A549 (cell line): ENCODE results near the gene SOX10. TPM values are rescaled to one million over a fixed set of nuclear protein-coding genes. Genes with fewer than 3 reads are reported as not detected.

Experiments used
- ATAC-seq, 2 experiments: fragments of 200-7000 bp in 1 of 2; fragments of >200 bp in 1 of 2; cut with Nextera tagmentation in 1 of 2; cut with Tn5 transposase in 1 of 2; 3 replicates each; pipeline versions ENCODE4 v1.8.0 to v1.9.1; 2018 to 2020; ENCODE audit warnings: mild to moderate bottlenecking in 1 of 2, moderate library complexity in 1 of 2
- CTCF ChIA-PET: fragments of 300-600 bp; sonication (Branson Sonifier 250); formaldehyde crosslinking; extraction: SDS; loops from one replicate; lab custom pipeline; 2021; ENCODE audit warnings: antibody characterized with exemption, inconsistent platforms; lab: Yijun Ruan, JAX
- POLR2A ChIA-PET: fragments of 350-600 bp; formaldehyde crosslinking; extraction: SDS; loops from one replicate; lab custom pipeline; 2021; ENCODE audit warnings: antibody characterized with exemption, inconsistent platforms; lab: Yijun Ruan, JAX
- DNase-seq, 2 experiments: peaks; one replicate each; pipeline versions ENCODE4 v3.0.0 to v3.0.0-alpha.2; 2011 to 2016; ENCODE audit warnings: low read depth in 1 of 2, low spot score in 1 of 2
- FAIRE-seq: peaks from 2 replicates; lab custom pipeline; 2011; peaks lifted over from hg19 to GRCh38; lab: Jason Lieb, UNC
- H3K27ac ChIP-seq, 2 experiments: fragments of >200 bp; sonication (Bioruptor Twin); formaldehyde crosslinking; 3 replicates each; pipeline ENCODE4 v1.5.1; 2016 to 2017
- H3K4me1 ChIP-seq: fragments of >200 bp; sonication (Bioruptor Twin); formaldehyde crosslinking; 3 replicates; pipeline ENCODE4 v1.6.1; 2016
- H3K4me2 ChIP-seq: fragments of >200 bp; sonication (Bioruptor Twin); formaldehyde crosslinking; 3 replicates; pipeline ENCODE4 v1.6.1; 2016
- H3K4me3 ChIP-seq: fragments of >200 bp; sonication (Bioruptor Twin); formaldehyde crosslinking; 3 replicates; pipeline ENCODE4 v1.5.1; 2016
- H3K9me3 ChIP-seq: fragments of >200 bp; sonication (Bioruptor Twin); formaldehyde crosslinking; 3 replicates; pipeline ENCODE4 v1.6.1; 2016
- ATOH8 ChIP-seq: fragments of 250-450 bp; sonication (Bioruptor Pico); IDR thresholded peaks from 2 replicates; pipeline ENCODE4 v1.5.0; 2020; ENCODE audit warnings: low read depth, mild to moderate bottlenecking, moderate library complexity
- BHLHE40 ChIP-seq: IDR thresholded peaks from 2 replicates; pipeline ENCODE4 v1.6.1; 2012; ENCODE audit warnings: low read depth, low read length, inconsistent platforms
- CHD2 ChIP-seq: fragments of 150-350 bp; IDR thresholded peaks from 2 replicates; pipeline ENCODE4 v1.6.1; 2014; ENCODE audit warnings: low read length; ENCODE audit not compliant: partially characterized antibody
- E2F6 ChIP-seq: IDR thresholded peaks from 2 replicates; pipeline ENCODE4 v1.6.1; 2012; ENCODE audit warnings: low read depth, borderline replicate concordance
- ELK1 ChIP-seq: fragments of 150-350 bp; IDR thresholded peaks from 2 replicates; pipeline ENCODE4 v1.6.1; 2014; ENCODE audit warnings: low read depth, mild to moderate bottlenecking, low read length
- EP300 ChIP-seq, 2 experiments: fragments of >200 bp; sonication (Bioruptor Twin); formaldehyde crosslinking; IDR thresholded peaks; 2 replicates in 1 of 2; 3 replicates in 1 of 2; pipeline ENCODE4 v1.6.1; 2016 to 2017
- ESRRA ChIP-seq: fragments of 150-350 bp; IDR thresholded peaks from 2 replicates; pipeline ENCODE4 v1.6.1; 2014; ENCODE audit warnings: mild to moderate bottlenecking, low read length, borderline replicate concordance
- FOSL2 ChIP-seq, 2 experiments: fragments of 450-650 bp in 1 of 2; fragments of >200 bp in 1 of 2; sonication (Bioruptor Twin) in 1 of 2; formaldehyde crosslinking; IDR thresholded peaks; 2 replicates each; pipeline versions ENCODE4 v1.5.0 to v1.6.1; 2016 to 2020; ENCODE audit warnings: mild to moderate bottlenecking in 1 of 2, moderate library complexity in 1 of 2
- HDAC2 ChIP-seq: fragments of 200-600 bp; sonication (generic); IDR thresholded peaks from 2 replicates; pipeline ENCODE4 v1.6.1; 2016
- HES2 ChIP-seq: fragments of >200 bp; sonication (Bioruptor Twin); formaldehyde crosslinking; IDR thresholded peaks from 2 replicates; pipeline ENCODE4 v1.6.1; 2016
- MAFK ChIP-seq: fragments of 450-650 bp; IDR thresholded peaks from 2 replicates; pipeline ENCODE4 v1.6.1; 2014; ENCODE audit not compliant: partially characterized antibody
- MAX ChIP-seq: IDR thresholded peaks from 2 replicates; pipeline ENCODE4 v1.6.1; 2012
- MAZ ChIP-seq: fragments of 150-350 bp; IDR thresholded peaks from 2 replicates; pipeline ENCODE4 v1.6.1; 2014; ENCODE audit warnings: antibody characterized with exemption, low read depth, low read length, borderline replicate concordance
- MYC ChIP-seq: IDR thresholded peaks from 2 replicates; pipeline ENCODE4 v1.6.1; 2012; ENCODE audit warnings: mild to moderate bottlenecking, inconsistent platforms, low read length, improper control_type of control experiment, borderline replicate concordance
- NFE2L2 ChIP-seq: fragments of 150-350 bp; conservative IDR thresholded peaks from 2 replicates; pipeline ENCODE4 v1.6.1; 2014; ENCODE audit warnings: low read length
- NR3C1 ChIP-seq: fragments of >200 bp; sonication (Bioruptor Twin); formaldehyde crosslinking; IDR thresholded peaks from 3 replicates; pipeline ENCODE4 v1.6.1; 2017
- PBX3 ChIP-seq: IDR thresholded peaks from 2 replicates; pipeline ENCODE4 v1.6.1; 2012
- RCOR1 ChIP-seq: fragments of 150-350 bp; IDR thresholded peaks from 2 replicates; pipeline ENCODE4 v1.6.1; 2014; ENCODE audit warnings: antibody characterized with exemption, low read length, low read depth
- RNF2 ChIP-seq: fragments of 200-600 bp; sonication (generic); IDR thresholded peaks from 2 replicates; pipeline ENCODE4 v1.6.1; 2016; ENCODE audit warnings: low read depth, mild to moderate bottlenecking, antibody characterized with exemption, moderate library complexity, borderline replicate concordance
- SMC3 ChIP-seq: fragments of >200 bp; sonication (Bioruptor Twin); formaldehyde crosslinking; IDR thresholded peaks from 3 replicates; pipeline ENCODE4 v1.6.1; 2018; ENCODE audit warnings: inconsistent platforms
- SREBF2 ChIP-seq: fragments of 450-650 bp; IDR thresholded peaks from 2 replicates; pipeline ENCODE4 v1.6.1; 2014; ENCODE audit warnings: mild to moderate bottlenecking, moderate library complexity
- TP53 ChIP-seq: fragments of 250-450 bp; sonication (Bioruptor Pico); IDR thresholded peaks from 2 replicates; pipeline ENCODE4 v1.5.0; 2021; ENCODE audit warnings: mild to moderate bottlenecking, moderate library complexity
- ZC3H11A ChIP-seq: fragments of 450-650 bp; IDR thresholded peaks from 2 replicates; pipeline ENCODE4 v1.6.1; 2014; ENCODE audit warnings: antibody characterized with exemption, mild to moderate bottlenecking
- ZFP36 ChIP-seq: fragments of 450-650 bp; IDR thresholded peaks from 2 replicates; pipeline ENCODE4 v1.6.1; 2014; ENCODE audit warnings: borderline replicate concordance; ENCODE audit not compliant: partially characterized antibody
- ZSCAN20 ChIP-seq: fragments of 250-450 bp; sonication (Bioruptor Pico); IDR thresholded peaks from 2 replicates; pipeline ENCODE4 v1.8.0; 2022; ENCODE audit warnings: mild to moderate bottlenecking, moderate library complexity
- WGBS: methylation state at CpG from one replicate; pipeline ENCODE4 v1.1.6; 2017; ENCODE audit errors: missing lambda C conversion rate; 5-methylcytosine and 5-hydroxymethylcytosine counted together
- polyA plus RNA-seq, 4 experiments: library from polyadenylated mRNA; depleted of rRNA in 3 of 4; stranded (reverse); fragments of >200 nt; fragmentation: RNase III in 1 of 4; extraction: RNeasy Plus Mini Kit Qiagen cat#74134 plus additional on column Dnase treatment in 1 of 4; gene quantifications; 2 replicates in 3 of 4; 3 replicates in 1 of 4; pipeline ENCODE4 v1.2.3, GENCODE V29; 2011 to 2017

Gene SOX10
- polyA plus RNA-seq, 2 of the 4 experiments (the other 2 are of a cell fraction): not detected

- Histone ChIP-seq H3K9me3 (no peaks in the 10 kb centered on the region), H3K4me2 (no peak overlapping the region), H3K4me1 (peaks cover 14% of the 10 kb centered on the region), H3K27ac (no peak overlapping the region), H3K4me3 (no peak overlapping the region)
- no peak for TF ChIP-seq ZC3H11A
- no peak for TF ChIP-seq EP300 (IDR thresholded peaks at IDR 0.05)
- TF ChIP-seq SREBF2: no peak
- TF ChIP-seq NFE2L2: no peak
- TF ChIP-seq PBX3: no peak
- TF ChIP-seq HDAC2: no peak
- TF ChIP-seq NR3C1: no peak
- ChIA-PET POLR2A (interaction anchor here (1.4 kb wide), 1 partner anchor 26 kb away, joined by 5 read pairs; the partner anchor contains the start of gene MICALL1), CTCF (interaction anchor here (0.9 to 4.0 kb wide), 9 partner anchors 15 to 325 kb away, joined by 3 to 20 read pairs (median 13); partner anchors contain the start of gene MICALL1)
- WGBS: 100% methylated on average over 3 of the region's 6 CpGs
- DNase-seq (no peak), ATAC-seq (no peak), FAIRE-seq (no peak)
Measured at GRCh38 chr22:37931893-37932389, 52.4 kb downstream of the SOX10 start.

- H3K27ac ChIP-seq: no peak overlapping the region
- H3K4me3 ChIP-seq: no peak overlapping the region
- peaks cover 14% of the 10 kb centered on the region for H3K4me1 ChIP-seq
- DNase-seq: no peak
- no peak overlapping the region for H3K4me2 ChIP-seq
- H3K9me3 ChIP-seq: no peaks in the 10 kb centered on the region
- ChIA-PET CTCF (interaction anchor here (0.9 to 4.0 kb wide), 10 partner anchors 14 to 113 kb away, joined by 3 to 20 read pairs (median 6); partner anchors contain the start of gene MICALL1), POLR2A (interaction anchor here (1.4 kb wide), 1 partner anchor 25 kb away, joined by 5 read pairs; the partner anchor contains the start of gene MICALL1)
- TF ChIP-seq NFE2L2 (no peak), HES2 (no peak), ESRRA (no peak), E2F6 (no peak), FOSL2 (IDR thresholded peaks at IDR 0.05) (no peak), FOSL2 (CRISPR knock-in tag; IDR thresholded peaks at IDR 0.05) (no peak), ZFP36 (no peak), ATOH8 (CRISPR knock-in tag) (no peak), MAX (no peak), SMC3 (no peak), MAZ (no peak), BHLHE40 (no peak), CHD2 (no peak), TP53 (CRISPR knock-in tag) (no peak), RNF2 (no peak), RCOR1 (no peak), MAFK (no peak), ZSCAN20 (CRISPR knock-in tag) (no peak), MYC (no peak), ELK1 (no peak)
- ATAC-seq: no peak; a peak in 1 of 6 replicates
- no peak for FAIRE-seq
- 95% methylated on average over 1 of the region's 2 CpGs for WGBS
Measured at GRCh38 chr22:37930952-37931440, 53.4 kb downstream of the SOX10 start.
